GM20431 (cell line): ENCODE data around the gene GET4.

Source experiments
- in situ Hi-C: fragments of 300-500 bp; cut with MseI, MboI; formaldehyde crosslinking; loops from one replicate; pipeline ENCODE4 v1.15.0; 2020; ENCODE audit warnings: low sequenced_read_pairs; ENCODE audit not compliant: unreplicated experiment

Gene GET4

DNA sequence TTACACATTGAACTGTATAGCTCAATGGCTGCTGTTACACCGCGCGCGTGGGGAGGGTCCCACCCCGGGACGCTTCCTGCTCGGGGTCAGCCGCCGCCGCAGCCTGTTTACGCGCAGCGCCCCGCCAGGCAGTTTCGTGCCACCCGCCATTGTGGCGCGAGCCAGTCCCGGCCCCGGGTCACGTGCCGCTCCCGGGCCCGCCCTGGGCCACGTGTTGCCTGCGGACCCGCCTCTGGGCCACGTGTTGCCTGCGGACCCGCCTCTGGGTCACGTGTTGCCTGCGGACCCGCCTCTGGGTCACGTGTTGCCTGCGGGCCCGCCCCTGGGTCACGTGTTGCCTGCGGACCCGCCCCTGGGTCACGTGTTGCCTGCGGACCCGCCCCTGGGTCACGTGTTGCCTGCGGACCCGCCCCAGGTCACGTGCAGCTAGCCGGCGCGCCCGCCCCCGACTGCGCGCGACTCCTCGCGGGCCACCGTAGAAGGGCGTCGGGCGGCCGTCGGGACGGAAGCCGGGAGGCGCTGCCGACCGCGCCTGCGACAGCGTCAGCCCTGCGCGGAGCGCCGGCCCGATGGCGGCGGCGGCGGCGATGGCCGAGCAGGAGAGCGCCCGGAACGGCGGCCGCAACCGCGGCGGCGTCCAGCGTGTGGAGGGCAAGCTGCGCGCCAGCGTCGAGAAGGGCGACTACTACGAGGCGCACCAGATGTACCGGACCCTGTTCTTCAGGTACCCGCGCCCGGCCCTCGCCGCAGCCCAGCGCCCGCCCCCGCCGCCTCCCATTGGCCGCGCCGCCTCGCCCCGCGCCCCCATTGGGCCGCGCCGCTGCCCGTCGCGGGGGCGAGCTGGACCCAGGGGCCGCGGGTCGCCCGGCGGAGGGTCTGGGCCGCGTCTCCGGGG lies at the start of gene GET4:
TSS of gene GET4 (plus strand) at position 478 of the 895 bp plus-strand sequence. CDS start at position 570, 92 bp downstream.
- in situ Hi-C loops, result no loop called here

- in situ Hi-C loops, result no loop called here
These were observed 47.4 kb upstream of the GET4 start for GRCh38 chr7:828793-829561.

DNA sequence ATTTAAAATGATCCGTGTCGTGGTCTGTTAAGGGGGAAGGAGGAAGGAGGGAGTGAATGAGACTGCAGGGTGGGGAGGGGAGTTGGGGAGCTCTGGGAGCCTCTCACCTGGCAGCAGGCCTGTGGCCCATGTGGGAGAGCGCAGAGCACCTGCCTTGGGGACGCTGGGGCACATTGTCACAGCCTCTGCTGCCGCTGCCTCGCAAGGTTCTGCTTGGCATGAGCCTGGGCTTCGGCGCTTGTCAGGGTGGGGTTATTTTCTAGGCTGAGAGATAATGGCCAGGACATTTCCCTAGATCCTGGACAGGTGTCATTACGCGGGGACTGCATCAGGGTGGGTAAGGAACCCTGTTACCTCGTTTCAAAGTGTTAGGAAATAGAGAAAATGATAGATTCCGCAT lies 46.3 kb upstream of the GET4 start:
- in situ Hi-C loops, result no loop called here

DNA sequence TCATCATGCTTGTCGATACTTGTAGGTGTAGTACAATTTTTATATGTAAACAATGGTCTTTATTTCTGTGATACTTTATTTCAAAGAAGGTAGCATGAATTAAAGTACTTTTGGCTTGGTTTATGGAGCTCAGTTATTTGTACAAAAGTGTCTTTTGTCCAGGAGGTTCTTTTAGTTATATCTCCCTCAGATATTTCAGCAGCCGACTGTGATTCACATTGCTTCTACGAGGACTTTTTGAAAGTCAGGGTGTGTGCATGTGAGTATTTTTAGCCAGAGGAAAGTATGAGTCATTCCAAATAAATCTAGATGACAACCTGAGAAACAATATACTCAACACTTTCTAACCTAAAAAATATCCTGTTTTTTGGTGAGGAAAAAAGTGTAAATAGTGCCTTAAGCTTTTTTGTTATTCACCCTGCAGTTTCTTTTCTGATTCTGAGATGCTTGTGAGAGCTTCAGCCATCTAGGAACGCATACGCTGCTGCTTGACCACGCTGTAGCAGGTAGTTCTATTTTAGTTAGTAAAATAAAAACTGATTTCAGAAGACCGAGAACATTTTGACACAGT lies 44.7 kb upstream of the GET4 start:
- in situ Hi-C loops, result no loop called here

DNA sequence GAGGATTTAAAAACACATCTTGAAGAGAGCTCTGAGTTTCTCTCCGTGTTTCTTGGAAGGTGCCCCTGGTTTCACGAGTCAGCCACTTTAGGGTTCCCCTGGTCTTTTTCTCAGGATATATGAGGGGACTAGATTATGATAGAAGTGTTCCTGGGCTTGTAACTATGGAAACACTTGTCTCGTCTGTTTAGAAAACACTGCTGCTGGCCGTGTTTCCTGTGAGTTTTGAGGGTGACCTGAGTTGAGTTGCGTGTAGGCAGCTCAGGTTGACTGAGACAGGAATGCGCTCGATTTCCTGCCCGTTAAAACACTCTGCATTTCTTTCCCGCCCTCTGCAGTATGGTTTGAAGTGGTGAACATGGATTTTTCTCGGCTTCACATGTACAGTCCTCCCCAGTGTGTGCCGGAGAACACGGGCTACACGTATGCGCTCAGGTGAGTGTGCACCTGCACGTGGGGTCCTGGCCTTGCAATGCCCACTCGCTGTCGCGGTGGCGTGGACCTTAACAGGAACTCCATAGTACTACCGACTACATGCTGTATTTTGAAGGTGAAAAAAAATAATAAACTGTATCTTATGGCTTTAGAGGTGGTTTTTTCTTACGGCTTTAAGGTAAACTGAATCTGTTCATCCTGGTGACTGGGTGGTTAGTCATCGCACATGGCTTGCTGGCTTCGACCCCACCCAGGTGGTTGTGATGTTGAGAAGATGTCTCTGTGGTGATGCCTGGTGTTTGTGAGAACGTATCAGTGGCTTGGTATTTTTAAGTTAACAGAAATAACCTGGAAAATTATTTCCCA lies 44.0 kb upstream of the GET4 start, which contains the start of gene SUN1:
TSS of gene SUN1 (plus strand) at position 310 of the 801 bp plus-strand sequence. CDS start at position 359, 49 bp downstream.
- in situ Hi-C loops, result no loop called here

DNA sequence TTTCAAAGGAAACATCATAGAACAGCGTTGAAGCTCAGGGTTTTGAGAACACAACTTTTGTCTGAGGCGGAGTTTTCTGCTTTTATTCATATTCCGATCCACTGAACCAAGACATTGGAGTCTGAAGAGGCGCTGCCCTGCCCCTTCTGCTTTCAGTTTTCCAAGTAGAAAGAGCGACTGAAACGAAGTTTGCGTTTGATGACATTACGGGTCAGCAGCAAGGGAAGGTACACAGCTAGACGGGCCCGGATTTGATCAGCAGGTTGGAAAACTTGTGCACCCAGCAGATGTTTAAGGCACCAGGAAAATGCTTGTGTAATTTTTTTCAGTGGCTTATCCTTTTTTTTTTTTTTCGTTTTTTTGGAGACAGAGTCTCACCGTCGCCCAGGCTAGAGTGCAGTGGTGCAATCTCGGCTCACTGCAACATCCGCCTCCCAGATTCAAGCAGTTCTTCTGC lies 43.4 kb upstream of the GET4 start:
- in situ Hi-C loops, result no loop called here

DNA sequence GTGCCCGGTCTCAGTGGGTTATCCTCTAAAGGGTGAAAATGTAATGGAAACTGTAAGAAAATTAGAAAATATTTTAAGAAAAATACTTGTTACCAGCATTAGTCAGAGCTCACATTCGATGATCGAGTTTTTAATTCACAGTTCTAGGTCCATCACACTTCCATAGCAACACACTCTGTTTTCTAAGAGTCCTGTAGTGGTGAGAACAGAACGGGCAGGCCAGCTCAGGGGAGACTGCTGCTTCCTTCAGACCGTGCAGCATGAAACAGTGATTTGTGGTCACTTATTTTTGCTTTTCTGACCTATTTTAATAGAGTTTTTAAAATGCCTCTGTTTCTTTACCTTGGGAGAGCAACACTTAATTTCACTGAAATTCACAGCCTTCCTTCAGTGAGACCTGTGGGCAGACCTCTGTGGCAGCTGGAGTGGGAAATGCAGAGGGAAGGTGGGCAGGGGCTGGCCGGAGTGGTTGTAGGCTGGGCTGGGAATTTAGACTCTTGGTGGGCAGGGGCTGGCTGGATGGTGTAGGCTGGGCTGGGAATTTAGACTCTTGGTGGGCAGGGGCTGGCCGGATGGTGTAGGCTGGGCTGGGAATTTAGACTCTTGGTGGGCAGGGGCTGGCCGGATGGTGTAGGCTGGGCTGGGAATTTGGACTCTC lies 42.6 kb upstream of the GET4 start:
- in situ Hi-C loops, result no loop called here

GRCh38 chr7:834277-834676 lies 42.1 kb upstream of the GET4 start:
- in situ Hi-C loops, result no loop called here

DNA sequence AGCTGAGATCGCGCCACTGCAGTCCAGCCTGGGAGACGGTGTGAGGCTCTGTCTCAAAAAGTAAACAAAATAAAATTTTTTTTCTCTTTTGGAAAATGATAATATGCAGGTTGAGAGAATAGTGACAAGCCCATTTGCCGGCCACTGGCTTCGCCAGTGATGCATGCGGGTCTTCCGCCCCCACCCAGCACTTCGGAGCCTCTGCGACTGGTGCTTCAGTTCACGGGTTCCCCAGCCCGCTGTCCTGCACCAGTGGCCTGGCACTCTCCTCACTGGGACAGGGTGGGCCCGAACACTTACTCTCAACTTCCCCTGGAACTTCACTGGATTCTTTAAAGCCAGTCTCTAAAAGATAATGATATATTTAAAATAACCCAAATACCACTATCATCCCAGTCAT lies 41.3 kb upstream of the GET4 start:
- in situ Hi-C loops, result no loop called here

GRCh38 chr7:835485-836401 lies 40.6 kb upstream of the GET4 start:
- in situ Hi-C loops, result no loop called here

DNA sequence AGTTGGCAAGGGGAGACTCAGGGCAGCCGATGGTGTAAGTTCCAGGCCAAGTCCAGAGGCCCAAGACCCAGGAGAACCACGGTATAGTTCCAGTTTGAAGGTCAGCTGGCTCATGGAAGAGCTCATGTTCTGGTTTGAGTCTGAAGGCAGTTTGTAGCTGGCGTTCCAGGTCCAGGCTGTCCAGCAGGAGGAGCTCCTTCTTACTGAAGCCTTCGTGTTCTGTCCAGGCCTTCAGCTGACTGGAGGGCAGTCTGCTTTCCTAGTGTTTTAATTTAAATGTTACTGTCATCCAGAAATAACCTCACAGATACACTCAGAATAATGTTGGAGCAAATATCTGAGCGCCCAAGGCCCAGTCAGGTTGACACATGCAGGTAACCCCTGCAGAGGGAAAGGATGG lies 39.9 kb upstream of the GET4 start:
- in situ Hi-C loops, result no loop called here

GRCh38 chr7:837001-837400 lies 39.4 kb upstream of the GET4 start:
- in situ Hi-C loops, result no loop called here

GRCh38 chr7:840001-840600 lies 36.3 kb upstream of the GET4 start:
- in situ Hi-C loops, result no loop called here

GRCh38 chr7:841943-842342 lies 34.4 kb upstream of the GET4 start:
- in situ Hi-C loops, result no loop called here

- in situ Hi-C loops, result no loop called here
These were observed 33.8 kb upstream of the GET4 start for GRCh38 chr7:842431-843031.

GRCh38 chr7:843230-843629 lies 33.1 kb upstream of the GET4 start:
- in situ Hi-C loops, result no loop called here

GRCh38 chr7:844043-844442 lies 32.3 kb upstream of the GET4 start:
- in situ Hi-C loops, result no loop called here

GRCh38 chr7:844514-844913 lies 31.8 kb upstream of the GET4 start:
- in situ Hi-C loops, result no loop called here
